K562 (cell line): Measurements from ENCODE around the gene CHAF1A. TPM values are rescaled to one million over a fixed set of nuclear protein-coding genes. Genes with fewer than 3 reads are reported as not detected.

Experiments used
- ATAC-seq: fragments of 200-7000 bp; cut with Tn5 transposase; 3 replicates; pipeline ENCODE4 v1.9.1; 2020; ENCODE audit warnings: moderate library complexity
- BruUV-seq: library from RNA; stranded (reverse); fragments of 400-500 nt; replicated peaks from 2 replicates; lab custom pipeline; 2021; lab: Mats Ljungman, UMichigan
- CTCF ChIA-PET: fragments of 300-600 bp; formaldehyde crosslinking; extraction: SDS; loops from one replicate; lab custom pipeline; 2021; ENCODE audit warnings: low intra/inter-chr PET ratio; lab: Yijun Ruan, JAX
- POLR2A ChIA-PET: fragments of 300-600, 350-650 bp; sonication (Branson Sonifier 250); formaldehyde crosslinking; extraction: SDS; loops from one replicate; lab custom pipeline; 2021; ENCODE audit warnings: antibody characterized with exemption, inconsistent platforms; lab: Yijun Ruan, JAX
- DNase-seq, 4 experiments: peaks; one replicate each; pipeline versions ENCODE4 v3.0.0 to v3.0.0-alpha.2; 2011 to 2018; ENCODE audit warnings: low spot score in 3 of 4, mixed read lengths in 3 of 4; ENCODE audit errors: extremely low read depth in 1 of 4
- FAIRE-seq: peaks from 2 replicates; lab custom pipeline; 2011; peaks lifted over from hg19 to GRCh38; lab: Jason Lieb, UNC
- H2AFZ ChIP-seq: 2 replicates; pipeline ENCODE4 v1.6.0; 2011; ENCODE audit warnings: low read depth, low read length, control low read depth, inconsistent platforms
- H3K27ac ChIP-seq: fragments of 200-600 bp; 3 replicates; pipeline ENCODE4 v1.8.0; 2011; ENCODE audit warnings: low read depth, mild to moderate bottlenecking, control low read depth, inconsistent platforms, low read length, moderate library complexity, mixed read lengths; ENCODE audit errors: extremely low read depth
- H3K27me3 ChIP-seq, 2 experiments: fragments of 300-600 bp in 1 of 2; 2 replicates in 1 of 2; 3 replicates in 1 of 2; pipeline versions ENCODE4 v1.6.0 to v1.8.0; 2011; ENCODE audit warnings: inconsistent platforms in 2 of 2, low read length in 2 of 2, mild to moderate bottlenecking in 1 of 2, mixed read lengths in 1 of 2, moderate library complexity in 1 of 2; ENCODE audit not compliant: control insufficient read depth in 2 of 2, insufficient read depth in 2 of 2
- H3K36me3 ChIP-seq: fragments of 300-600 bp; 3 replicates; pipeline ENCODE4 v1.8.0; 2011; ENCODE audit warnings: mild to moderate bottlenecking, low read length, inconsistent platforms; ENCODE audit not compliant: control insufficient read depth, insufficient read depth
- H3K4me1 ChIP-seq, 2 experiments: fragments of 200-600 bp in 1 of 2; replicated peaks in 1 of 2; 2 replicates in 1 of 2; 3 replicates in 1 of 2; pipeline versions ENCODE4 v1.5.1 to v1.8.0; 2011; ENCODE audit warnings: inconsistent platforms in 2 of 2, low read length in 2 of 2, mild to moderate bottlenecking in 1 of 2, mixed read lengths in 1 of 2, moderate library complexity in 1 of 2; ENCODE audit not compliant: control insufficient read depth in 2 of 2, insufficient read depth in 2 of 2
- H3K4me2 ChIP-seq: 2 replicates; pipeline ENCODE4 v1.6.1; 2011; ENCODE audit warnings: low read length, control low read depth, inconsistent platforms, mixed read lengths; ENCODE audit not compliant: insufficient read depth
- H3K4me3 ChIP-seq: fragments of 200-600 bp; sonication (generic), shearing (Covaris generic); 2 replicates; pipeline ENCODE4 v1.5.1; 2016; ENCODE audit warnings: control low read depth, inconsistent platforms
- H3K79me2 ChIP-seq: fragments of 200-600 bp; 3 replicates; pipeline ENCODE4 v1.8.0; 2011; ENCODE audit warnings: low read length, inconsistent platforms; ENCODE audit not compliant: control insufficient read depth, insufficient read depth
- H3K9ac ChIP-seq, 2 experiments: 2 replicates each; pipeline versions ENCODE4 v1.6.0 to v1.6.1; 2011; ENCODE audit warnings: low read depth in 2 of 2, low read length in 2 of 2, control low read depth in 1 of 2, inconsistent platforms in 1 of 2, mild to moderate bottlenecking in 1 of 2, mixed read lengths in 1 of 2; ENCODE audit not compliant: insufficient read depth in 1 of 2
- H3K9me1 ChIP-seq: one replicate; pipeline ENCODE4 v1.6.0; 2011; ENCODE audit warnings: inconsistent platforms, mild to moderate bottlenecking, low read length, moderate library complexity; ENCODE audit not compliant: control insufficient read depth, insufficient read depth
- H3K9me3 ChIP-seq: replicated peaks from 2 replicates; pipeline ENCODE4 v1.5.1; 2011; ENCODE audit warnings: low read depth, low read length, inconsistent platforms; ENCODE audit not compliant: control insufficient read depth, insufficient read depth
- H4K20me1 ChIP-seq: replicated peaks from 2 replicates; pipeline ENCODE4 v1.6.1; 2011; ENCODE audit warnings: low read length, inconsistent platforms, mixed read lengths; ENCODE audit not compliant: control insufficient read depth, insufficient read depth
- POLR2G ChIP-seq: fragments of 200-400 bp; formaldehyde crosslinking; IDR thresholded peaks from 2 replicates; pipeline ENCODE4 v1.6.1; 2017; ENCODE audit warnings: low read depth, mild to moderate bottlenecking, antibody characterized with exemption, low read length, moderate library complexity
- RBFOX2 ChIP-seq: fragments of 200-400 bp; formaldehyde crosslinking; IDR thresholded peaks from 2 replicates; pipeline ENCODE4 v1.6.1; 2017; ENCODE audit warnings: low read depth, mild to moderate bottlenecking, low read length, moderate library complexity
- TOE1 ChIP-seq, 2 experiments: fragments of 450-650 bp in 1 of 2; sonication (generic) in 1 of 2; formaldehyde crosslinking in 1 of 2; IDR thresholded peaks; 2 replicates each; pipeline versions ENCODE4 v1.7.1 to v1.8.0; 2016 to 2022; ENCODE audit warnings: borderline replicate concordance in 2 of 2, mild to moderate bottlenecking in 2 of 2, antibody characterized with exemption in 1 of 2, inconsistent platforms in 1 of 2, low read depth in 1 of 2, missing genetic modification reagents in 1 of 2, moderate library complexity in 1 of 2
- ZNF3 ChIP-seq: fragments of 250-450 bp; sonication (Bioruptor Pico); IDR thresholded peaks from 2 replicates; pipeline ENCODE4 v1.5.0; 2021; ENCODE audit warnings: mild to moderate bottlenecking, moderate library complexity
- WGBS: fragments of 100-300 bp; shearing (Covaris generic); methylation state at CpG from one replicate; pipeline ENCODE4 v1.1.6; 2016; ENCODE audit warnings: low coverage, mixed read lengths; ENCODE audit not compliant: insufficient coverage; ENCODE audit errors: missing lambda C conversion rate; 5-methylcytosine and 5-hydroxymethylcytosine counted together
- in situ Hi-C: fragments of 300-500 bp; cut with MboI; formaldehyde crosslinking; loops from 4 replicates; pipeline ENCODE4 v1.15.0; 2018; ENCODE audit warnings: inconsistent platforms, mixed read lengths
- intact Hi-C: fragments of 100-400 bp; cut with micrococcal nuclease; formaldehyde crosslinking; loops from 2 replicates; pipeline ENCODE4 v1.14.2; 2022
- polyA plus RNA-seq, 8 experiments: library from polyadenylated mRNA; depleted of rRNA in 4 of 8; stranded (reverse) in 5 of 8; unstranded in 3 of 8; fragments of >200 nt; fragmentation: Nextera tagmentation in 2 of 8; fragmentation: Illumina TruSeq in 1 of 8; extraction: Ambion mirVana in 2 of 8; extraction: Trizol in 1 of 8; gene quantifications; 2 replicates each; pipeline versions ENCODE4 v1.2.1 to v1.2.3, GENCODE V29; 2011 to 2014; ENCODE audit warnings: inconsistent platforms in 1 of 8, missing spikeins in 1 of 8
- total RNA-seq, 7 experiments: library from RNA; depleted of rRNA in 6 of 7; stranded (reverse); fragments of >200 nt in 6 of 7; fragmentation: Illumina TruSeq in 2 of 7; extraction: Trizol in 2 of 7; gene quantifications; 2 replicates each; pipeline versions ENCODE4 v1.2.1 to v1.2.3, GENCODE V29; 2011 to 2021; ENCODE audit warnings: low replicate concordance in 1 of 7

CHAF1A gene
- total and polyA plus RNA-seq, 9 of the 15 experiments (the other 6 are each of a cell fraction or from before 2014, with no cell fraction given) = 1.6 to 86.9 (median 45.2) TPM

DNA sequence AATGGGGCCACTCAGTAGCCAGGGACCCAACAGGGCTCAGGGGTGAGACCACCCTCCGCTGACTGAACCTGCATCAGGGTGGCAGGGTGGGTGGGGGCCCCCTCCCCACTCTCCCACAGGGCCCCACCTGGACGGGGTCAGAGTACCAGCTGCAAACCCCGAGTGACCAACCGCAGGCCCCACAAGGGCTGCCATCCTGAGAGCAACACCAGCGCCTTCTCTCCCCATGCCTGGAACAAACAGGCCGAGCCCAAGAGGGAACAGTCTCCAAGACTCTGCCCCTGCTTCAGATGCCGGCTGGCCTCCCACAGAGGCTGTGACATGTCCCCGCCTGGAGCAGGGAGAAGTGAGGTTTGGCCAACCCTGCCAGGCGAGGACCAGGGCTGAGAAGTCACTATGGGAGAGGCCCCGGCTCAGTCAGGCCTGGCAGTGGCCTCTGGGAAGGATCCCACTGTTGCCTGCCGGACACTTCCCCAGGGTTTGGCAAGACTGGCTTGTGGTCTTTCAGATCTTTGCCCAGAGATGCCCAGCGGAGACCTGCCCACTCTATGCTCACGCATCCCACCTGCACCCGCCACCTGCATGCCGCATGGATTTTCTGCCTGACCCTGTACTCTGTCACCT, 31.9 kb upstream of the CHAF1A start:
- TF ChIP-seq RBFOX2 = 0 out of 2 replicates have a peak, but pooled peaks have one; percentile 7
- TF ChIP-seq TOE1 (IDR thresholded peaks at IDR 0.05; ENCODE audit: borderline replicate concordance) = no peak
- no peak for TF ChIP-seq TOE1 (CRISPR knock-in tag; IDR thresholded peaks at IDR 0.05; ENCODE audit: borderline replicate concordance, low read depth)
- no peak for TF ChIP-seq ZNF3 (CRISPR knock-in tag)
- TF ChIP-seq POLR2G = peak; percentile 15; the same call in 1 of the 2 replicates
- Histone ChIP-seq H3K9ac (peak overlapping the region in 1 of 2 experiments; percentile 89; a peak in 2 of 4 replicates), H3K36me3 (peaks cover 65% of the 10 kb centered on the region; the same call in 2 of the 3 replicates), H2AFZ (no peak overlapping the region), H3K4me1 (peaks cover 60 to 93% of the 10 kb centered on the region in 2 experiments), H3K27ac (peak overlapping the region; percentile 30; the same call in 1 of the 3 replicates), H3K4me3 (no peak overlapping the region), H3K79me2 (peaks cover 87% of the 10 kb centered on the region), H4K20me1 (no peaks in the 10 kb centered on the region; the same call in none of the 2 replicates), H3K9me1 (no peaks in the 10 kb centered on the region), H3K27me3 (no peaks in the 10 kb centered on the region), H3K4me2 (no peak overlapping the region), H3K9me3 (no peaks in the 10 kb centered on the region)
- intact Hi-C loops (no loop called here), in situ Hi-C loops (no loop called here)
- ChIA-PET CTCF (no interaction called here), POLR2A (interaction anchor here (0.7 kb wide), 1 partner anchor 22 kb away, joined by 3 read pairs; no protein-coding TSS in a partner anchor)
- ATAC-seq (no peak), FAIRE-seq (no peak), DNase-seq (no peak)
- WGBS = 95% methylated on average over 15 of the region's 15 CpGs
- no TSS peak for BruUV-seq
